Cardiac muscle cell (in vitro differentiated cells and primary cell): Measurements from ENCODE around the gene CAMKMT. TPM values are rescaled to one million over a fixed set of nuclear protein-coding genes. Genes with fewer than 3 reads are reported as not detected.
A peak's percentile ranks its signal among the peaks of the same experiment; 100 is the strongest.

Source experiments
- DNase-seq, 2 donors: peaks; one replicate each; pipeline versions ENCODE4 v3.0.0 to v3.0.0-alpha.2; 2010 to 2017; ENCODE audit warnings: low read depth in 1 of 2, low spot score in 1 of 2
- H3K27ac ChIP-seq: fragments of 200-600 bp; sonication (generic); 2 replicates; pipeline ENCODE4 v1.5.1; 2016
- H3K27me3 ChIP-seq: fragments of 200-600 bp; sonication (generic); 2 replicates; pipeline ENCODE4 v1.6.0; 2016; ENCODE audit warnings: control low read depth
- H3K36me3 ChIP-seq: fragments of 200-600 bp; sonication (generic); 2 replicates; pipeline ENCODE4 v1.5.1; 2016; ENCODE audit warnings: control low read depth
- H3K4me1 ChIP-seq: fragments of 200-600 bp; sonication (generic); 2 replicates; pipeline ENCODE4 v1.8.1; 2017; ENCODE audit warnings: low read depth, mild to moderate bottlenecking, mixed run types
- H3K4me3 ChIP-seq: fragments of 200-600 bp; sonication (generic); 2 replicates; pipeline ENCODE4 v1.5.1; 2016; ENCODE audit warnings: mild to moderate bottlenecking
- H3K9me3 ChIP-seq: fragments of 200-600 bp; sonication (generic); 2 replicates; pipeline ENCODE4 v1.5.1; 2017; ENCODE audit warnings: low read depth, mild to moderate bottlenecking, control low read depth
- CTCF ChIP-seq: IDR thresholded peaks from 2 replicates; pipeline ENCODE4 v1.5.1; 2012; ENCODE audit warnings: low read depth, mild to moderate bottlenecking, low read length
- polyA plus RNA-seq: library from polyadenylated mRNA; unstranded; fragments of >200 nt; fragmentation: Nextera tagmentation; extraction: Ambion mirVana; gene quantifications from 2 replicates; pipeline ENCODE4 v1.2.1, GENCODE V29; 2016
- total RNA-seq: library from RNA; depleted of rRNA; stranded (reverse); fragments of >200 nt; gene quantifications from 2 replicates; pipeline ENCODE4 v1.2.3, GENCODE V29; 2016

The CAMKMT gene
- total and polyA plus RNA-seq, 2 experiments from 2014 or later, result 16.9 to 20.6 TPM

GRCh38 chr2:44758591-44758990 is 396.8 kb downstream of the CAMKMT start:
- H3K4me3 ChIP-seq, result no peak overlapping the region
- H3K27ac ChIP-seq, result no peak overlapping the region
- DNase-seq, result no peak
- no peaks in the 10 kb centered on the region for H3K4me1 ChIP-seq
- peaks cover 22% of the 10 kb centered on the region for H3K27me3 ChIP-seq
- no peak for TF ChIP-seq CTCF
- H3K9me3 ChIP-seq, result no peaks in the 10 kb centered on the region
- no peaks in the 10 kb centered on the region for H3K36me3 ChIP-seq

GRCh38 chr2:44759823-44760222 is 398.1 kb downstream of the CAMKMT start:
- Histone ChIP-seq H3K27ac (no peak overlapping the region), H3K27me3 (peaks cover 32% of the 10 kb centered on the region), H3K4me3 (no peak overlapping the region), H3K4me1 (no peaks in the 10 kb centered on the region), H3K36me3 (no peaks in the 10 kb centered on the region), H3K9me3 (no peaks in the 10 kb centered on the region)
- no peak for TF ChIP-seq CTCF
- DNase-seq, result peak in 1 of 2 donors; percentile 58

GRCh38 chr2:44763275-44763782 is 401.6 kb downstream of the CAMKMT start:
- DNase-seq, result no peak
- no peaks in the 10 kb centered on the region for H3K36me3 ChIP-seq
- TF ChIP-seq CTCF, result no peak
- peaks cover 67% of the 10 kb centered on the region for H3K27me3 ChIP-seq
- H3K4me3 ChIP-seq, result no peak overlapping the region
- no peaks in the 10 kb centered on the region for H3K4me1 ChIP-seq
- H3K27ac ChIP-seq, result no peak overlapping the region
- H3K9me3 ChIP-seq, result no peaks in the 10 kb centered on the region

- no peaks in the 10 kb centered on the region for H3K9me3 ChIP-seq
- H3K27me3 ChIP-seq, result peaks cover 93% of the 10 kb centered on the region
- no peak for DNase-seq
- no peaks in the 10 kb centered on the region for H3K36me3 ChIP-seq
- no peak for TF ChIP-seq CTCF
- H3K4me1 ChIP-seq, result peaks cover 14% of the 10 kb centered on the region
- no peak overlapping the region for H3K4me3 ChIP-seq
- no peak overlapping the region for H3K27ac ChIP-seq
Measured at GRCh38 chr2:44766220-44766619, 404.5 kb downstream of the CAMKMT start.

- Histone ChIP-seq H3K27ac (no peak overlapping the region), H3K4me1 (peaks cover 14% of the 10 kb centered on the region), H3K4me3 (no peak overlapping the region), H3K9me3 (no peaks in the 10 kb centered on the region), H3K27me3 (peaks cover 88% of the 10 kb centered on the region), H3K36me3 (no peaks in the 10 kb centered on the region)
- TF ChIP-seq CTCF, result no peak
- no peak for DNase-seq
Measured at GRCh38 chr2:44766777-44767176, 405.0 kb downstream of the CAMKMT start.

- TF ChIP-seq CTCF, result no peak
- Histone ChIP-seq H3K9me3 (no peaks in the 10 kb centered on the region), H3K36me3 (no peaks in the 10 kb centered on the region), H3K27me3 (peaks cover 80% of the 10 kb centered on the region), H3K4me3 (no peak overlapping the region), H3K27ac (no peak overlapping the region), H3K4me1 (peaks cover 14% of the 10 kb centered on the region)
- DNase-seq, result no peak
Measured at GRCh38 chr2:44767691-44768090, 405.9 kb downstream of the CAMKMT start.
